HFFc6 (cell line): Measurements from ENCODE around the gene PSTPIP1. TPM values are rescaled to one million over a fixed set of nuclear protein-coding genes. Genes with fewer than 3 reads are reported as not detected.

Experiments used
- DNase-seq: peaks from one replicate; pipeline ENCODE4 v3.0.0-alpha.2; 2018
- H3K27ac Mint-ChIP-seq: 2 replicates; pipeline ENCODE4 v1.8.0; 2020; ENCODE audit warnings: mild to moderate bottlenecking, mixed read lengths
- H3K27me3 Mint-ChIP-seq: 2 replicates; pipeline ENCODE4 v1.8.0; 2021; ENCODE audit warnings: mild to moderate bottlenecking, moderate library complexity, mixed read lengths; ENCODE audit not compliant: insufficient read depth
- H3K36me3 Mint-ChIP-seq: 2 replicates; pipeline ENCODE4 v1.8.0; 2021; ENCODE audit warnings: low read depth, mixed read lengths
- H3K4me1 Mint-ChIP-seq: 2 replicates; pipeline ENCODE4 v1.8.0; 2020; ENCODE audit warnings: low read depth, mixed read lengths
- H3K4me3 Mint-ChIP-seq: 2 replicates; pipeline ENCODE4 v1.8.0; 2020; ENCODE audit warnings: mild to moderate bottlenecking, moderate library complexity, mixed read lengths
- H3K9me3 Mint-ChIP-seq: 2 replicates; pipeline ENCODE4 v1.8.0; 2020; ENCODE audit warnings: mild to moderate bottlenecking, mixed read lengths
- total RNA-seq, 6 experiments: library from RNA; stranded (reverse); fragmentation: NEBNext Ultra II Directional; extraction: Animal tissue kit (Norgen Biotek cat#: 25700); gene quantifications; 2 replicates in 1 of 6; 3 replicates in 5 of 6; pipeline ENCODE4 v1.2.3, GENCODE V29; 2021
- TF ChIP-seq, protein P1 (sequence below): fragments of 200-600 bp; sonication (generic); IDR thresholded peaks from 2 replicates; pipeline ENCODE4 v1.5.0; 2021; ENCODE audit warnings: antibody characterized with exemption, mild to moderate bottlenecking

The PSTPIP1 gene
- total RNA-seq, 6 experiments from 2014 or later: 0.16 to 0.38 TPM; not detected in 4

- Mint-ChIP-seq H3K27me3 (peaks cover 34% of the 10 kb centered on the region), H3K27ac (no peak overlapping the region), H3K4me3 (no peak overlapping the region), H3K4me1 (peaks cover under 1% of the 10 kb centered on the region; the same call in 1 of the 2 replicates), H3K9me3 (no peaks in the 10 kb centered on the region), H3K36me3 (no peaks in the 10 kb centered on the region)
- TF ChIP-seq, protein P1, sequence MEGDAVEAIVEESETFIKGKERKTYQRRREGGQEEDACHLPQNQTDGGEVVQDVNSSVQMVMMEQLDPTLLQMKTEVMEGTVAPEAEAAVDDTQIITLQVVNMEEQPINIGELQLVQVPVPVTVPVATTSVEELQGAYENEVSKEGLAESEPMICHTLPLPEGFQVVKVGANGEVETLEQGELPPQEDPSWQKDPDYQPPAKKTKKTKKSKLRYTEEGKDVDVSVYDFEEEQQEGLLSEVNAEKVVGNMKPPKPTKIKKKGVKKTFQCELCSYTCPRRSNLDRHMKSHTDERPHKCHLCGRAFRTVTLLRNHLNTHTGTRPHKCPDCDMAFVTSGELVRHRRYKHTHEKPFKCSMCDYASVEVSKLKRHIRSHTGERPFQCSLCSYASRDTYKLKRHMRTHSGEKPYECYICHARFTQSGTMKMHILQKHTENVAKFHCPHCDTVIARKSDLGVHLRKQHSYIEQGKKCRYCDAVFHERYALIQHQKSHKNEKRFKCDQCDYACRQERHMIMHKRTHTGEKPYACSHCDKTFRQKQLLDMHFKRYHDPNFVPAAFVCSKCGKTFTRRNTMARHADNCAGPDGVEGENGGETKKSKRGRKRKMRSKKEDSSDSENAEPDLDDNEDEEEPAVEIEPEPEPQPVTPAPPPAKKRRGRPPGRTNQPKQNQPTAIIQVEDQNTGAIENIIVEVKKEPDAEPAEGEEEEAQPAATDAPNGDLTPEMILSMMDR: no peak
- DNase-seq: no peak
Measured at GRCh38 chr15:76987276-76987675, 7.7 kb upstream of the PSTPIP1 start.

GRCh38 chr15:76987896-76988860 lies 6.7 kb upstream of the PSTPIP1 start:
- no peaks in the 10 kb centered on the region for H3K4me1 Mint-ChIP-seq

GRCh38 chr15:76988867-76989780 lies 5.8 kb upstream of the PSTPIP1 start:
- Mint-ChIP-seq H3K9me3 (no peaks in the 10 kb centered on the region), H3K4me1 (no peaks in the 10 kb centered on the region), H3K27me3 (peaks cover 33% of the 10 kb centered on the region), H3K36me3 (no peaks in the 10 kb centered on the region), H3K4me3 (no peak overlapping the region), H3K27ac (no peak overlapping the region)
- no peak for DNase-seq
- TF ChIP-seq, protein P1: no peak

More at GRCh38 chr15:76987896-76988860, 6.7 kb upstream of the PSTPIP1 start:
- no peak overlapping the region for H3K4me3 Mint-ChIP-seq
- TF ChIP-seq, protein P1: no peak
- no peak for DNase-seq
- no peak overlapping the region for H3K27ac Mint-ChIP-seq
- H3K9me3 Mint-ChIP-seq: no peaks in the 10 kb centered on the region
- H3K27me3 Mint-ChIP-seq: peaks cover 36% of the 10 kb centered on the region
- H3K36me3 Mint-ChIP-seq: no peaks in the 10 kb centered on the region

DNA sequence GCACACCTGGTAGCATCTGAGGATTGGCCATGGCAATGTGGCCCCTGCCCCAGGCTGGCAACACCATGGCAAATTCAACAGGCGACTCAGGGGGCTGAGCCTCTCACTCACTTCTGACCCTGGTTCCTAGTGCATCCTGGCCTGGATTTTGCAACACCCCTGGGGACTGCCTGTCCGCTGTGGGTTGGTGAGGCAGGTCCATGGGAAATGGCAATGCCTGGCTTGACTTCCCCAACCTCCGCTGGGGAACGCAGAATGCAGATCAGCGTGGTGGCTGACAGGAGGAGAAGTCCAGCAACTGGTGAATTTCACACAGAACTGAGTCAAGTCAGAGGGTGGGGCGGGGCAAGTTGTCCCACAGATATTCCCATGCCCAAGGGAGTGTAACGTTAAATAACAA lies 3.9 kb upstream of the PSTPIP1 start:
- no peaks in the 10 kb centered on the region for H3K4me1 Mint-ChIP-seq
- TF ChIP-seq, protein P1: no peak
- no peak for DNase-seq
- peaks cover 33% of the 10 kb centered on the region for H3K27me3 Mint-ChIP-seq
- no peak overlapping the region for H3K27ac Mint-ChIP-seq
- no peaks in the 10 kb centered on the region for H3K36me3 Mint-ChIP-seq
- H3K4me3 Mint-ChIP-seq: no peak overlapping the region
- no peaks in the 10 kb centered on the region for H3K9me3 Mint-ChIP-seq
